ENCODE data around the gene ZFPM1. TPM values are rescaled to one million over a fixed set of nuclear protein-coding genes. Genes with fewer than 3 reads are reported as not detected.
A peak's percentile ranks its signal among the peaks of the same experiment; 100 is the strongest.

The ZFPM1 gene
- total RNA-seq, 3 donors from 2014 or later: 0.32 to 2.9 (median 2.3) TPM

DNA sequence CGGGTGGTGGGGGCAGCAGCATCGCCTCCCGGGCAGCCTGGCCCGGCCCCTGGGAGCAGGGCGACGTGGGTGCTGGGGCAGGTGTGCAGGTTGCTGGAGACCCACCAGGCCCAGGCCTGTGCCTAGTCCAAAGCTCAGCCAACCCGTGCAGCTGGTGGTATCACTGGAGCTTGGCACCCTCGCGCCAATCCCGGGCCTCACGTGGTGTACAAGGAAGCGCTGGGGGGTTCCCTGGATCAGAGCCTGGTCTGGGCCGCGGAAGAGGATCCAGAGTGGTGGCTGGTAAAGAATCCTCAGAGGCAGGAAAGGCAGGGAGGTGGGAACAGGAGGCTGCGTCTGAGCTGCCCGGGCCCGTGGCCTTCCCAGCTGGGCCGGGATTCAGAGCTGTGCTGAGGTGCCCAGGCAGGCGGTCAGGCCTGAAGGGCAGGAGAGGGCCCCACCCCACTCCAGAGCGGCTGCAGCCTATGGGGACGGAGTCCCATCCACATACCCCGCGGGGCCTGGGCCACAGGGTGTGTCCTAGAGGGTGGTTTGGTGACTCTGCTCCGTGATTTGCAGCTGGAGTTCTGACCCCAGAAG, 36.2 kb downstream of the ZFPM1 start:
- Histone ChIP-seq H3K27ac (peak overlapping the region in 1 of 2 donors; percentile 10), H3K36me3 (no peaks in the 10 kb centered on the region), H3K4me3 (no peak overlapping the region), H3K27me3 (no peaks in the 10 kb centered on the region), H3K9me3 (no peaks in the 10 kb centered on the region), H3K4me1 (no peaks in the 10 kb centered on the region)
- TF ChIP-seq POLR2A (IDR thresholded peaks at IDR 0.05) (no peak), POLR2AphosphoS5 (IDR thresholded peaks at IDR 0.05) (no peak)
- TF ChIP-seq, protein P1, sequence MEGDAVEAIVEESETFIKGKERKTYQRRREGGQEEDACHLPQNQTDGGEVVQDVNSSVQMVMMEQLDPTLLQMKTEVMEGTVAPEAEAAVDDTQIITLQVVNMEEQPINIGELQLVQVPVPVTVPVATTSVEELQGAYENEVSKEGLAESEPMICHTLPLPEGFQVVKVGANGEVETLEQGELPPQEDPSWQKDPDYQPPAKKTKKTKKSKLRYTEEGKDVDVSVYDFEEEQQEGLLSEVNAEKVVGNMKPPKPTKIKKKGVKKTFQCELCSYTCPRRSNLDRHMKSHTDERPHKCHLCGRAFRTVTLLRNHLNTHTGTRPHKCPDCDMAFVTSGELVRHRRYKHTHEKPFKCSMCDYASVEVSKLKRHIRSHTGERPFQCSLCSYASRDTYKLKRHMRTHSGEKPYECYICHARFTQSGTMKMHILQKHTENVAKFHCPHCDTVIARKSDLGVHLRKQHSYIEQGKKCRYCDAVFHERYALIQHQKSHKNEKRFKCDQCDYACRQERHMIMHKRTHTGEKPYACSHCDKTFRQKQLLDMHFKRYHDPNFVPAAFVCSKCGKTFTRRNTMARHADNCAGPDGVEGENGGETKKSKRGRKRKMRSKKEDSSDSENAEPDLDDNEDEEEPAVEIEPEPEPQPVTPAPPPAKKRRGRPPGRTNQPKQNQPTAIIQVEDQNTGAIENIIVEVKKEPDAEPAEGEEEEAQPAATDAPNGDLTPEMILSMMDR (IDR thresholded peaks at IDR 0.05): no peak
- no peak for DNase-seq (ENCODE audit: low spot score in 2 of 2)
- intact Hi-C loops (cut with DNase I; ENCODE audit: low total_unique reads): no loop called here

DNA sequence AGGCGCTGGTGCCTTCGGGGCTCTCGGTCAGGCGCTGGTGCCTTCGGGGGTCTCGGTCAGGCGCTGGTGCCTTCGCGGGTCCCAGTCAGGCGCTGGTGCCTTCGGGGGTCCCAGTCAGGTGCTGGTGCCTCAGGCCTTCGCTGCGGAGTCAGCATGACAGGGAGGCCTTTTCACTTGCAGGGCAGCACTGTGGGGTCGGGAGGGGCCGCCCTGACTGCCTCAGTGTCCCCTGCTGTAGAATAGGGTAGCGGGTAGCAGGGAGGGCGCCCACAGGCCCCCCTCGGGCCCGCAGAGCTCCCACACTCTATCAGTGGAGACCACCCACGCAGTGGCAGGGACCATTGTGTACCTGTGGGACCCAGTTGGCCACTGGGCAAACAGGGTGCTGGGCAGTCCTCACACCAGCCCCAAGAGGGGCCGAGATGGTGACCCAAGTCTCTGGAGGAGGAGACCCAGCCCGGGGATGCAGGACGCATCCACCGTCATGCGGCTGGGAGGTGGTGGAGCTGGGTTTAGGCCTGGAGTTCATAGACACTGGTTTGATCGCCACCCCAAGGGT, 38.0 kb downstream of the ZFPM1 start:
- intact Hi-C loops (cut with DNase I; ENCODE audit: low total_unique reads): no loop called here
- Histone ChIP-seq H3K27me3 (no peaks in the 10 kb centered on the region), H3K4me3 (no peak overlapping the region), H3K9me3 (no peaks in the 10 kb centered on the region), H3K27ac (no peak overlapping the region), H3K4me1 (no peaks in the 10 kb centered on the region), H3K36me3 (no peaks in the 10 kb centered on the region)
- TF ChIP-seq, protein P1 (IDR thresholded peaks at IDR 0.05): no peak
- TF ChIP-seq POLR2A (IDR thresholded peaks at IDR 0.05) (no peak), POLR2AphosphoS5 (IDR thresholded peaks at IDR 0.05) (no peak)
- no peak for DNase-seq (ENCODE audit: low spot score in 2 of 2)

DNA sequence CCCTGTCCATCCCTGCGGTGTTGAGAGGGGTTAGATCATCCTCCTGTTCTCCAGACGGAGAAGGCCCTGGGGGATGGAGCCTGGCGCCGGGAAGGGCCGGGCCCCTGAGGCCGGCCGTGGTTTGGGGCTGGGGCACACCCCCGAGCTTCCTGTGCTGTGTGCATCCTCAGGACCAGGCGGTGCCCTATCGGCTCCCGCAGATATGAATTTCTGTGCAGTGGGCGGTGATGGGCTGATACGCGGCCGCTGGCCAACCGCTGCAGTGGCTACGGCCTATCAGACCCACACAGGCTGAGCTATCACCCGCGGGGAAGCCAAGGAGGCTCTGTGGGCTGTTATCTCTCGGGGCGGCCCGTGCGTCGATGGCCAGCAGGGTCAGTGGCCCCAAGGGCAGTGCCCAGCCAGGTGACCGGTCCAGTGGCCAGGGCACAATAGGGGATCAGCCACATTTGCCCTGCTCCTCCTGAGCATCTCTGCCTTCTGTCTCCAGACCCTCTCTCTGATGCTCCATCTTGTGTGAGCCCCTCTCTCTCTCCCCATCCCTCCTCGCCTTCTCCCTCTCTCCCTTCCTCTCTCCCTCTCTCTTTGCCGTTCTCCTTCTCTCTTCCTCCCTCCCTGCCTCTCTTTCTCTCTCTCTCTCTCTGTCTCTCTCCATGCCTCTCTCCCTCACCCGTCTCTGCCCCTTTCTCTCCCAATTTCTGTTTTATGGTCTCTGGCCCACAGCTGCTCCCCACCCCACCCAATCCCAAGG, 38.7 kb downstream of the ZFPM1 start:
- TF ChIP-seq POLR2AphosphoS5 (IDR thresholded peaks at IDR 0.05) (no peak), POLR2A (IDR thresholded peaks at IDR 0.05) (no peak)
- TF ChIP-seq, protein P1 (IDR thresholded peaks at IDR 0.05): no peak
- DNase-seq (ENCODE audit: low spot score in 2 of 2): no peak
- H3K27ac ChIP-seq: no peak overlapping the region
- H3K36me3 ChIP-seq: no peaks in the 10 kb centered on the region
- H3K27me3 ChIP-seq: no peaks in the 10 kb centered on the region
- intact Hi-C loops (cut with DNase I; ENCODE audit: low total_unique reads): no loop called here
- no peak overlapping the region for H3K4me3 ChIP-seq
- no peaks in the 10 kb centered on the region for H3K9me3 ChIP-seq
- no peaks in the 10 kb centered on the region for H3K4me1 ChIP-seq

DNA sequence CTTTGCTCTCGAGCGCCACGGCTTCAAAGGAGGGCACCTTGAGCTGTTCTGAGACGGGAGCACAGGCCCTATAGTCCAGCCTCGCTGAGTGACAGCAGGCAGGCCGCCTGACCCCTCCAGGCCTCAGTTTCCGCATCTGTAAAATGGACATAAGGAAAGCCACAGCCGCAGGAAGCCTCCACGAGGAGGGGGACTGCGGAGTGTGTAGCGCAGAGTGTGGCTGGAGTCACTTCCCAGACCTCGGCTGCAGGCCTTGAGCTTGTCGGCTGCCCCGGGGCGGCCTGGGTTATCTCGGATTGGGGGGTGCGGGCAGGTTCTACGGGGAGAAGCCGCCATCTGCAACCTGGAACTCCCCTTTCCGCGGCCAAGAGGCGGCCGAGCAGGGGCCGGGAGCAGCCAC, 40.8 kb downstream of the ZFPM1 start:
- H3K36me3 ChIP-seq: no peaks in the 10 kb centered on the region
- H3K27me3 ChIP-seq: no peaks in the 10 kb centered on the region
- H3K9me3 ChIP-seq: no peaks in the 10 kb centered on the region
- H3K4me3 ChIP-seq: no peak overlapping the region
- no peak for DNase-seq (ENCODE audit: low spot score in 2 of 2)
- intact Hi-C loops (cut with DNase I; ENCODE audit: low total_unique reads): no loop called here
- no peaks in the 10 kb centered on the region for H3K4me1 ChIP-seq
- no peak overlapping the region for H3K27ac ChIP-seq
- no peak for TF ChIP-seq POLR2AphosphoS5 (IDR thresholded peaks at IDR 0.05)
- TF ChIP-seq, protein P1 (IDR thresholded peaks at IDR 0.05): no peak
- no peak for TF ChIP-seq POLR2A (IDR thresholded peaks at IDR 0.05)
